K562 (cell line): Measurements from ENCODE around the gene ZNF554. TPM values are rescaled to one million over a fixed set of nuclear protein-coding genes. Genes with fewer than 3 reads are reported as not detected.
A peak's percentile ranks its signal among the peaks of the same experiment; 100 is the strongest.
"Not testable (repeated sequence)": the region's sequence is repeated elsewhere in the genome, so short reads cannot be mapped to it uniquely, and the experiment has no call there.

Source experiments
- ATAC-seq: fragments of 200-7000 bp; cut with Tn5 transposase; 3 replicates; pipeline ENCODE4 v1.9.1; 2020; ENCODE audit warnings: moderate library complexity
- BruUV-seq: library from RNA; stranded (reverse); fragments of 400-500 nt; replicated peaks from 2 replicates; lab custom pipeline; 2021; lab: Mats Ljungman, UMichigan
- CTCF ChIA-PET: fragments of 300-600 bp; formaldehyde crosslinking; extraction: SDS; loops from one replicate; lab custom pipeline; 2021; ENCODE audit warnings: low intra/inter-chr PET ratio; lab: Yijun Ruan, JAX
- POLR2A ChIA-PET: fragments of 300-600, 350-650 bp; sonication (Branson Sonifier 250); formaldehyde crosslinking; extraction: SDS; loops from one replicate; lab custom pipeline; 2021; ENCODE audit warnings: antibody characterized with exemption, inconsistent platforms; lab: Yijun Ruan, JAX
- DNase-seq, 4 experiments: peaks; one replicate each; pipeline versions ENCODE4 v3.0.0 to v3.0.0-alpha.2; 2011 to 2018; ENCODE audit warnings: low spot score in 3 of 4, mixed read lengths in 3 of 4; ENCODE audit errors: extremely low read depth in 1 of 4
- FAIRE-seq: peaks from 2 replicates; lab custom pipeline; 2011; peaks lifted over from hg19 to GRCh38; lab: Jason Lieb, UNC
- H2AFZ ChIP-seq: 2 replicates; pipeline ENCODE4 v1.6.0; 2011; ENCODE audit warnings: low read depth, low read length, control low read depth, inconsistent platforms
- H3K27ac ChIP-seq: fragments of 200-600 bp; 3 replicates; pipeline ENCODE4 v1.8.0; 2011; ENCODE audit warnings: low read depth, mild to moderate bottlenecking, control low read depth, inconsistent platforms, low read length, moderate library complexity, mixed read lengths; ENCODE audit errors: extremely low read depth
- H3K27me3 ChIP-seq, 2 experiments: fragments of 300-600 bp in 1 of 2; 2 replicates in 1 of 2; 3 replicates in 1 of 2; pipeline versions ENCODE4 v1.6.0 to v1.8.0; 2011; ENCODE audit warnings: inconsistent platforms in 2 of 2, low read length in 2 of 2, mild to moderate bottlenecking in 1 of 2, mixed read lengths in 1 of 2, moderate library complexity in 1 of 2; ENCODE audit not compliant: control insufficient read depth in 2 of 2, insufficient read depth in 2 of 2
- H3K36me3 ChIP-seq: fragments of 300-600 bp; 3 replicates; pipeline ENCODE4 v1.8.0; 2011; ENCODE audit warnings: mild to moderate bottlenecking, low read length, inconsistent platforms; ENCODE audit not compliant: control insufficient read depth, insufficient read depth
- H3K4me1 ChIP-seq, 2 experiments: fragments of 200-600 bp in 1 of 2; replicated peaks in 1 of 2; 2 replicates in 1 of 2; 3 replicates in 1 of 2; pipeline versions ENCODE4 v1.5.1 to v1.8.0; 2011; ENCODE audit warnings: inconsistent platforms in 2 of 2, low read length in 2 of 2, mild to moderate bottlenecking in 1 of 2, mixed read lengths in 1 of 2, moderate library complexity in 1 of 2; ENCODE audit not compliant: control insufficient read depth in 2 of 2, insufficient read depth in 2 of 2
- H3K4me2 ChIP-seq: 2 replicates; pipeline ENCODE4 v1.6.1; 2011; ENCODE audit warnings: low read length, control low read depth, inconsistent platforms, mixed read lengths; ENCODE audit not compliant: insufficient read depth
- H3K4me3 ChIP-seq: fragments of 200-600 bp; sonication (generic), shearing (Covaris generic); 2 replicates; pipeline ENCODE4 v1.5.1; 2016; ENCODE audit warnings: control low read depth, inconsistent platforms
- H3K79me2 ChIP-seq: fragments of 200-600 bp; 3 replicates; pipeline ENCODE4 v1.8.0; 2011; ENCODE audit warnings: low read length, inconsistent platforms; ENCODE audit not compliant: control insufficient read depth, insufficient read depth
- H3K9ac ChIP-seq, 2 experiments: 2 replicates each; pipeline versions ENCODE4 v1.6.0 to v1.6.1; 2011; ENCODE audit warnings: low read depth in 2 of 2, low read length in 2 of 2, control low read depth in 1 of 2, inconsistent platforms in 1 of 2, mild to moderate bottlenecking in 1 of 2, mixed read lengths in 1 of 2; ENCODE audit not compliant: insufficient read depth in 1 of 2
- H3K9me1 ChIP-seq: one replicate; pipeline ENCODE4 v1.6.0; 2011; ENCODE audit warnings: inconsistent platforms, mild to moderate bottlenecking, low read length, moderate library complexity; ENCODE audit not compliant: control insufficient read depth, insufficient read depth
- H3K9me3 ChIP-seq: replicated peaks from 2 replicates; pipeline ENCODE4 v1.5.1; 2011; ENCODE audit warnings: low read depth, low read length, inconsistent platforms; ENCODE audit not compliant: control insufficient read depth, insufficient read depth
- H4K20me1 ChIP-seq: replicated peaks from 2 replicates; pipeline ENCODE4 v1.6.1; 2011; ENCODE audit warnings: low read length, inconsistent platforms, mixed read lengths; ENCODE audit not compliant: control insufficient read depth, insufficient read depth
- CBX3 ChIP-seq, 2 experiments: IDR thresholded peaks; 1 replicate in 1 of 2; 2 replicates in 1 of 2; pipeline ENCODE4 v1.6.1; 2012; ENCODE audit warnings: inconsistent platforms in 2 of 2, low read length in 2 of 2, borderline replicate concordance in 1 of 2, control low read depth in 1 of 2
- HCFC1 ChIP-seq: IDR thresholded peaks from 2 replicates; pipeline ENCODE4 v1.6.1; 2012; ENCODE audit warnings: low read depth, low read length, improper control_type of control experiment
- POLR2G ChIP-seq: fragments of 200-400 bp; formaldehyde crosslinking; IDR thresholded peaks from 2 replicates; pipeline ENCODE4 v1.6.1; 2017; ENCODE audit warnings: low read depth, mild to moderate bottlenecking, antibody characterized with exemption, low read length, moderate library complexity
- SIX5 ChIP-seq, 2 experiments: IDR thresholded peaks; 2 replicates each; pipeline ENCODE4 v1.6.1; 2011; ENCODE audit warnings: low read length in 2 of 2, borderline replicate concordance in 1 of 2, low read depth in 1 of 2, mild to moderate bottlenecking in 1 of 2, moderate library complexity in 1 of 2; ENCODE audit not compliant: insufficient read depth in 1 of 2
- ZNF143 ChIP-seq: sonication (generic); formaldehyde crosslinking; IDR thresholded peaks from 2 replicates; pipeline ENCODE4 v1.9.0; 2022; ENCODE audit warnings: mild to moderate bottlenecking, missing genetic modification reagents
- WGBS: fragments of 100-300 bp; shearing (Covaris generic); methylation state at CpG from one replicate; pipeline ENCODE4 v1.1.6; 2016; ENCODE audit warnings: low coverage, mixed read lengths; ENCODE audit not compliant: insufficient coverage; ENCODE audit errors: missing lambda C conversion rate; 5-methylcytosine and 5-hydroxymethylcytosine counted together
- in situ Hi-C: fragments of 300-500 bp; cut with MboI; formaldehyde crosslinking; loops from 4 replicates; pipeline ENCODE4 v1.15.0; 2018; ENCODE audit warnings: inconsistent platforms, mixed read lengths
- intact Hi-C: fragments of 100-400 bp; cut with micrococcal nuclease; formaldehyde crosslinking; loops from 2 replicates; pipeline ENCODE4 v1.14.2; 2022
- polyA plus RNA-seq, 8 experiments: library from polyadenylated mRNA; depleted of rRNA in 4 of 8; stranded (reverse) in 5 of 8; unstranded in 3 of 8; fragments of >200 nt; fragmentation: Nextera tagmentation in 2 of 8; fragmentation: Illumina TruSeq in 1 of 8; extraction: Ambion mirVana in 2 of 8; extraction: Trizol in 1 of 8; gene quantifications; 2 replicates each; pipeline versions ENCODE4 v1.2.1 to v1.2.3, GENCODE V29; 2011 to 2014; ENCODE audit warnings: inconsistent platforms in 1 of 8, missing spikeins in 1 of 8
- total RNA-seq, 7 experiments: library from RNA; depleted of rRNA in 6 of 7; stranded (reverse); fragments of >200 nt in 6 of 7; fragmentation: Illumina TruSeq in 2 of 7; extraction: Trizol in 2 of 7; gene quantifications; 2 replicates each; pipeline versions ENCODE4 v1.2.1 to v1.2.3, GENCODE V29; 2011 to 2021; ENCODE audit warnings: low replicate concordance in 1 of 7
- TF ChIP-seq, protein P1 (sequence below): sonication (generic); formaldehyde crosslinking; IDR thresholded peaks from 2 replicates; pipeline ENCODE4 v1.8.1; 2023; ENCODE audit warnings: mild to moderate bottlenecking, missing genetic modification reagents
- TF ChIP-seq, protein P2 (sequence below), 2 experiments: fragments of 450-650 bp in 1 of 2; sonication (generic) in 1 of 2; formaldehyde crosslinking in 1 of 2; IDR thresholded peaks in 1 of 2; conservative IDR thresholded peaks in 1 of 2; 2 replicates each; pipeline versions ENCODE4 v1.6.1 to v1.8.1; 2016 to 2023; ENCODE audit warnings: mild to moderate bottlenecking in 2 of 2, moderate library complexity in 2 of 2, inconsistent platforms in 1 of 2, missing genetic modification reagents in 1 of 2

ZNF554 gene
- total and polyA plus RNA-seq, 9 of the 15 experiments (the other 6 are each of a cell fraction or from before 2014, with no cell fraction given) = 0.07 to 1.8 (median 1.1) TPM

DNA sequence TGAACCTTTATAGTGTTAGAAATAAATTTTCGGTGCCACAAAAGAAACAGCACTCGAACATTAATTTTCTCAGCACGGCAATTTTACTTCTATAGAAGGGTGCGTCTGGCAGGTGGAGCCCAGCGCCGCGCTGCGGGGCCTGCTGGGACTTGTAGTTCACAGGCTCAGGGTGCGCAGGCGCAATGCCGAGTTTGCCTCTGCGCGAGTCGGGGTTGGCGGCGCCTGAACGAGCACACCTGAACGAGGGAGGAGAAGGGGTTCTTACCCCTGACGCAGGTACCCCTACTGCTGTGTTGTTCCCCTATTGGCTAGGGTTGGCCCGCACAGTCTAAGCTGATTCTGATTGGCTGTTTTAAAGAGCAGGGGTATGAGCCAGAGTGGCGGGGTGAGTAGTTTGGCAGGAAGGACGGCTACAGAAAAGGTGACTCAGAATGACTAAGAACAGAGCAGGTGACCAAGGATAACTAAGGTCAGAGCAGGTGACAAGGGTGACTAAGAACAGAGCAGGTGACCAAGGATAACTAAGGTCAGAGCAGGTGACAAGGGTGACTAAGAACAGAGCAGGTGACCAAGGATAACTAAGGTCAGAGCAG, 2.3 kb upstream of the ZNF554 start:
- CTCF ChIA-PET, H3K4me3 ChIP-seq, H2AFZ ChIP-seq, DNase-seq, ATAC-seq, H3K9me3 ChIP-seq, intact Hi-C loops, H3K4me2 ChIP-seq, H3K27me3 ChIP-seq, H3K27ac ChIP-seq, POLR2A ChIA-PET, BruUV-seq, H4K20me1 ChIP-seq, H3K9ac ChIP-seq, H3K79me2 ChIP-seq, FAIRE-seq: not testable (repeated sequence)
- 79% methylated on average over 15 of the region's 22 CpGs for WGBS
- peaks cover 23% of the 10 kb centered on the region; the same call in 2 of the 3 replicates for H3K36me3 ChIP-seq
- 0 out of 2 replicates have a peak, but pooled peaks have one; percentile 16 for TF ChIP-seq POLR2G
- TF ChIP-seq, protein P1, sequence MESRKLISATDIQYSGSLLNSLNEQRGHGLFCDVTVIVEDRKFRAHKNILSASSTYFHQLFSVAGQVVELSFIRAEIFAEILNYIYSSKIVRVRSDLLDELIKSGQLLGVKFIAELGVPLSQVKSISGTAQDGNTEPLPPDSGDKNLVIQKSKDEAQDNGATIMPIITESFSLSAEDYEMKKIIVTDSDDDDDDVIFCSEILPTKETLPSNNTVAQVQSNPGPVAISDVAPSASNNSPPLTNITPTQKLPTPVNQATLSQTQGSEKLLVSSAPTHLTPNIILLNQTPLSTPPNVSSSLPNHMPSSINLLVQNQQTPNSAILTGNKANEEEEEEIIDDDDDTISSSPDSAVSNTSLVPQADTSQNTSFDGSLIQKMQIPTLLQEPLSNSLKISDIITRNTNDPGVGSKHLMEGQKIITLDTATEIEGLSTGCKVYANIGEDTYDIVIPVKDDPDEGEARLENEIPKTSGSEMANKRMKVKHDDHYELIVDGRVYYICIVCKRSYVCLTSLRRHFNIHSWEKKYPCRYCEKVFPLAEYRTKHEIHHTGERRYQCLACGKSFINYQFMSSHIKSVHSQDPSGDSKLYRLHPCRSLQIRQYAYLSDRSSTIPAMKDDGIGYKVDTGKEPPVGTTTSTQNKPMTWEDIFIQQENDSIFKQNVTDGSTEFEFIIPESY = peak; percentile 95
- TF ChIP-seq ZNF143 (CRISPR knock-in tag) = peak; percentile 74
- TF ChIP-seq, protein P2, sequence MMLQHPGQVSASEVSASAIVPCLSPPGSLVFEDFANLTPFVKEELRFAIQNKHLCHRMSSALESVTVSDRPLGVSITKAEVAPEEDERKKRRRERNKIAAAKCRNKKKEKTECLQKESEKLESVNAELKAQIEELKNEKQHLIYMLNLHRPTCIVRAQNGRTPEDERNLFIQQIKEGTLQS (IDR thresholded peaks at IDR 0.05) = peak; percentile 25; the same call in 1 of the 2 replicates
- TF ChIP-seq, protein P2 (CRISPR knock-in tag; conservative IDR thresholded peaks at IDR 0.05) = not testable (repeated sequence)
- peak; percentile 50 for TF ChIP-seq HCFC1
- peak in 1 of 2 experiments; percentile 33; a peak in 2 of 4 replicates for TF ChIP-seq SIX5 (IDR thresholded peaks at IDR 0.05; ENCODE audit: borderline replicate concordance in 1 of 2, insufficient read depth in 1 of 2, low read depth in 1 of 2, low read length in 2 of 2)
- TF ChIP-seq CBX3 (IDR thresholded peaks at IDR 0.05; ENCODE audit: borderline replicate concordance in 1 of 2, low read length in 2 of 2) = 0 out of 3 replicates have a peak, but pooled peaks of 1 of the 2 experiments have one; percentile 17
- TF ChIP-seq, all 486 proteins: peak for 7; not testable (repeated sequence) for 479
- H3K4me1 ChIP-seq = peaks cover 0 to 30% of the 10 kb centered on the region in 2 experiments; a peak in 3 of 5 replicates
- in situ Hi-C loops, H3K9me1 ChIP-seq: not testable (repeated sequence)
